GM12801 (cell line): Measurements from ENCODE around the gene SEMA3G.

ENCODE experiments used
- TF ChIP-seq, protein P1 (sequence below): IDR thresholded peaks from one replicate; pipeline ENCODE4 v1.5.1; 2011; ENCODE audit warnings: control low read depth; ENCODE audit not compliant: insufficient read length; ENCODE audit errors: extremely low read depth

The SEMA3G gene

DNA sequence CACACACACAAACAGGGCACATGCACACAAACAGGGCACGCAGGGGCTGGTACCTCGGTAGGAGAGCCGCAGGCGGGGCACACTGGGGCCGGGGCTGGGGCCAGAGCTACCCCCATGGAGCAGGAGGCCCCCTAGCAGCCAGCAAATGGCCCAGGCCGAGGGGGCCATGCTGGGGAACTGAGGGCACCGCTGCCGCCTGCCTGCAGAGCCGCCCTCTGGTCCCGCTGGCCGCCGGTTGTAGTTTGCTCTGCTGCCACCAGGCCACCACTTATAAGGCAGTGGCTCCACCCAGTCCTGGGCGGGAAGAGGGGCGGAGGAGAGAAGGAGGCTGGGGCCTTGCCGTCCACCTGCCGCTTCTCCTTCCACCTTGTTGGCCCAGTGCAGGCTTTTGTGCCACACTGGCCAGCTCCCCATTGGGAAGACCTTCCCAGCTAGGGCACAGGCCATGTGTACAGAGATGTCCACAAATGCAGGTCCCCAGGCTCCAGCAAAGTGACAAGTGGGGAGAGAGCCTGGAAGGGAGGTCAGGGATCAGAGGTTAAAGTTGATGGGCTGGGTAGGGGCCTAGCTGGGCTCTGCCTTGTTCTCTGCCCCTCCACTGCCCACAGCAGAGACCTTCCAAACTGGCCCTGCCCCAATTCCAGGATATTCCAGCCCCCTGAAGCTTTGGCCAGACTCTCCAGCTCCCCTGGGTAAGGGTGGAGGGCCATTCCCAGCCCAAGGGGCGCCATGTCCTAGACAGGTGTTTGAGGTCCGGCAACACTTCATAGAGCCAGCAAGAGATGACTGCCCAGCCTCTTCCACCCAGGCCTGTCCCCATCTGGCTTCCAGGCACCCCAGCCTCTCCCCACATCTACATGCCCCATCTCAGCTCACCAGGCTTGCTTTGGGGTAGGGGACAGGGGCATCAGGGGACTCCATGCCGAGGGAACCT is at the start of gene SEMA3G:
Gene SEMA3G, minus strand, starts transcription at position 244 of the 934 bp plus-strand sequence. Its CDS starts 76 bp downstream, at position 168.
- TF ChIP-seq, protein P1, sequence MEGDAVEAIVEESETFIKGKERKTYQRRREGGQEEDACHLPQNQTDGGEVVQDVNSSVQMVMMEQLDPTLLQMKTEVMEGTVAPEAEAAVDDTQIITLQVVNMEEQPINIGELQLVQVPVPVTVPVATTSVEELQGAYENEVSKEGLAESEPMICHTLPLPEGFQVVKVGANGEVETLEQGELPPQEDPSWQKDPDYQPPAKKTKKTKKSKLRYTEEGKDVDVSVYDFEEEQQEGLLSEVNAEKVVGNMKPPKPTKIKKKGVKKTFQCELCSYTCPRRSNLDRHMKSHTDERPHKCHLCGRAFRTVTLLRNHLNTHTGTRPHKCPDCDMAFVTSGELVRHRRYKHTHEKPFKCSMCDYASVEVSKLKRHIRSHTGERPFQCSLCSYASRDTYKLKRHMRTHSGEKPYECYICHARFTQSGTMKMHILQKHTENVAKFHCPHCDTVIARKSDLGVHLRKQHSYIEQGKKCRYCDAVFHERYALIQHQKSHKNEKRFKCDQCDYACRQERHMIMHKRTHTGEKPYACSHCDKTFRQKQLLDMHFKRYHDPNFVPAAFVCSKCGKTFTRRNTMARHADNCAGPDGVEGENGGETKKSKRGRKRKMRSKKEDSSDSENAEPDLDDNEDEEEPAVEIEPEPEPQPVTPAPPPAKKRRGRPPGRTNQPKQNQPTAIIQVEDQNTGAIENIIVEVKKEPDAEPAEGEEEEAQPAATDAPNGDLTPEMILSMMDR, result no peak

GRCh38 chr3:52494445-52494844 is 49.5 kb upstream of the SEMA3G start:
- TF ChIP-seq, protein P1, result no peak

DNA sequence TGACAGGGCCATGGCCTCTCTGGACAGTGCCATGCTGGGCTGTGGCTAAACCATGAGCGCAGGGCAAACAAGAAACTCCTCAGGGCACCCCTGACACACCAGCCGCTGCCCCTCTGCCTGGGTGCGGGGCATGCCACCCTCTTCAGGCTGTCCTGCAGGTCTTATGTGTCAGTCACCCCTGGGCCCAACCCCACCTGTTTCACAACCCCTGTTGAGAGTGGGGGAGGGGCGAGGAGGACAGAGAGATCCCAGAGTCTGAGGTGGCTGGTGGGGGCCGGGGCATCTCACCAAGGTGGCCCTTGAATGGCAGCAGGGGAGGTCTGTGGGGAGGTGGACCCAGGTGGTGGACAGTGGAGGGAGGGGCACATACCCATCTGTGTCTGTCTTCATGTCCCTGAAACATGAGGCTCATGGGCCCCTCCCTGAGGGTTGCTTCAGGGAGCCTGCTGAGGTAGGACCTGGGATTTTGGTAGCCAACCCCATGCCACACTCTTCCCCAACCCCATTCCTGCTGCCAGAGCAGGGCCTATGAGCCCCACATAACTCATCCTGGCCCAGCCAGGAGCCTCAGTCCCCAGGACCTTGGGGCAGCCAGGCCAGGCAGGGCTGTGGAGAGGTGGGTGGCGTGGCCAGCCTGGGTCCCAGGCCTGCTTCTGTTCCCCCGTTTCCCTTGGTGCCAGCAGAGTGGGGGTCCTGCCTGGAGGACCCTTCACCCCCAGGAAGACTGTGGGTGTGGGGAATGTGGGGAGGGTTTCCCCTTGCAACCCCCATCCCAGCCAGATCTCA is 48.5 kb upstream of the SEMA3G start:
- TF ChIP-seq, protein P1, result no peak

- TF ChIP-seq, protein P1, result no peak
Observed at GRCh38 chr3:52492059-52492458, 47.2 kb upstream of the SEMA3G start.

DNA sequence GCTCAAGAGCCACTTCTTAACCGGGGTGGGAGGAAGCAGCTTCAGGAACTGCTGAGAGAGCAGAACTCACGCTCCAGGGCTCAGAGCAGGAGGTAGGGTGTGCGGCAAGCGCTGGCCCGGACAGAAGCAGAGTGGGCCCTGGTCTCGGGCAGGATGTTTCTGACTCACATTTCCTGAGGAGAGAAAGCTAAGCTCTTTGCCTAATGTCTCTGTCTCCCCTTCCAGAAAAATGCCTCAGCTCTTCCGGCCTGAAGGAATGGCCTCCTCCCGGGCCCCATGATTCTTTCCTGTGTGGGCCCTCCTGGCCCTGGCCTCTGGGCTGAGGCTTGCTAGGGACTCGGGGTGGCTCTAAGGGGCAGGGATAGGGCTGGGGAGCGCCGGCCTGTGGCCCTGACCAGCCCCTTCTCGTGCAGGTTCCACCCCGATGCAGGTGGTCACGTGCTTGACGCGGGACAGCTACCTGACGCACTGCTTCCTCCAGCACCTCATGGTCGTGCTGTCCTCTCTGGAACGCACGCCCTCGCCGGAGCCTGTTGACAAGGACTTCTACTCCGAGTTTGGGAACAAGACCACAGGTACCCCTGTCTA is 46.1 kb upstream of the SEMA3G start:
- TF ChIP-seq, protein P1, result no peak

DNA sequence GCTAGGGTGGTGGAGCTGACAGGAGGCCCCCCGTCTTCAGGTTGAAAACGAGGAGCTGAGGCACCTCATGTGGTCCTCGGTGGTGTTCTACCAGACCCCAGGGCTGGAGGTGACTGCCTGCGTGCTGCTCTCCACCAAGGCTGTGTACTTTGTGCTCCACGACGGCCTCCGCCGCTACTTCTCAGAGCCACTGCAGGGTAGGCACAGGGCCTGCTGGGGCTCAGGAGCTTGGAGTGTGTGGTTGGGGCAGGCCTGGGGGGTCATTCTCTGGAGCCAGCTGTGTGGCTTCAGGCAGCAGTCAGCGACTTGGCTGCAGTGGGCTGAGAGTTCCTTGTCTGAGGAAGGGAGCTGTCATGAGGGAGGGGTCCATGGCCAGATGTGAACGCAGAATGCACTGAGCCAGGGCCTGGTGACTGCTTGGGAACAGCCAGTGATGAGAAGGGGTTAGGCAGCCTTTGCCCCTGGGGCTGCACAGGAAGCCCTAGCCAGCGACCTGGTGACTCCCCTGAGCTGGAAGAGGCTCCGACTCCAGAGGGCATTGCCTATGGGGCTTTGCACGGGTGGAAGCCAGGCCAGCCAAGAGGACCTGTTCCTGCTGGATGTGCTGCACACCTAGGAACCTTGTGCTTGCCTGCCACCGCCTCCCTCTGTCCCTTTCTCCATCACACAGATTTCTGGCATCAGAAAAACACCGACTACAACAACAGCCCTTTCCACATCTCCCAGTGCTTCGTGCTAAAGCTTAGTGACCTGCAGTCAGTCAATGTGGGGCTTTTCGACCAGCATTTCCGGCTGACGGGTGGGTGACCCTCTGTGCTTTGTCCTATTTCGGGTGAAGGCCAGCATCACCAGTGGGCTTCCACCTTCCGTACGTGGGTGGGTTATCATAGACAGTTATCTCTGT is 45.4 kb upstream of the SEMA3G start:
- TF ChIP-seq, protein P1, result no peak
